GM12875 (cell line): Measurements from ENCODE around the gene VAV3.
"Not testable (repeated sequence)": the region's sequence is repeated elsewhere in the genome, so short reads cannot be mapped to it uniquely, and the experiment has no call there.

Experiments
- H3K4me3 ChIP-seq: one replicate; pipeline ENCODE4 v1.5.1; 2011; ENCODE audit warnings: low read depth, low read length, control low read depth
- CTCF ChIP-seq: IDR thresholded peaks from 2 replicates; pipeline ENCODE4 v1.5.1; 2011; ENCODE audit warnings: low read depth, mild to moderate bottlenecking, control low read depth, inconsistent platforms, low read length, moderate library complexity, borderline replicate concordance; ENCODE audit not compliant: insufficient read depth

VAV3 gene

GRCh38 chr1:107965110-107965991, at the start of gene VAV3:
TSS of gene VAV3 (minus strand) at chr1:107965180. CDS start at chr1:107964869, 311 bp downstream.
- peak within 1 kb of the TSS; percentile 37 for H3K4me3 ChIP-seq
- TF ChIP-seq CTCF, result 0 out of 2 replicates have a peak, but pooled peaks have one; percentile 12

- no peak for TF ChIP-seq CTCF
These were observed 47.6 kb upstream of the VAV3 start for GRCh38 chr1:108012553-108012952.

GRCh38 chr1:108011295-108011694, 46.3 kb upstream of the VAV3 start:
- no peak for TF ChIP-seq CTCF
- no peak overlapping the region for H3K4me3 ChIP-seq

More at GRCh38 chr1:108012553-108012952, 47.6 kb upstream of the VAV3 start:
- H3K4me3 ChIP-seq, result no peak overlapping the region

GRCh38 chr1:108010581-108010980, 45.6 kb upstream of the VAV3 start:
- no peak overlapping the region for H3K4me3 ChIP-seq
- TF ChIP-seq CTCF, result no peak

GRCh38 chr1:108009603-108010195, 44.7 kb upstream of the VAV3 start:
- no peak for TF ChIP-seq CTCF

GRCh38 chr1:108007531-108007930, 42.6 kb upstream of the VAV3 start:
- TF ChIP-seq CTCF, result no peak

More at GRCh38 chr1:108009603-108010195, 44.7 kb upstream of the VAV3 start:
- no peak overlapping the region for H3K4me3 ChIP-seq

GRCh38 chr1:108007070-108007469, 42.1 kb upstream of the VAV3 start:
- no peak for TF ChIP-seq CTCF
- no peak overlapping the region for H3K4me3 ChIP-seq

More at GRCh38 chr1:108007531-108007930, 42.6 kb upstream of the VAV3 start:
- no peak overlapping the region for H3K4me3 ChIP-seq

GRCh38 chr1:108004919-108005318, 39.9 kb upstream of the VAV3 start:
- not testable (repeated sequence) for H3K4me3 ChIP-seq
